ENCODE data around the gene SLC38A11. TPM values are rescaled to one million over a fixed set of nuclear protein-coding genes. Genes with fewer than 3 reads are reported as not detected.

SLC38A11 gene
- total and polyA plus RNA-seq, 2 donors (not counting 1 experiment from before 2014, with no cell fraction given), result 5.4 to 46.8 TPM

DNA sequence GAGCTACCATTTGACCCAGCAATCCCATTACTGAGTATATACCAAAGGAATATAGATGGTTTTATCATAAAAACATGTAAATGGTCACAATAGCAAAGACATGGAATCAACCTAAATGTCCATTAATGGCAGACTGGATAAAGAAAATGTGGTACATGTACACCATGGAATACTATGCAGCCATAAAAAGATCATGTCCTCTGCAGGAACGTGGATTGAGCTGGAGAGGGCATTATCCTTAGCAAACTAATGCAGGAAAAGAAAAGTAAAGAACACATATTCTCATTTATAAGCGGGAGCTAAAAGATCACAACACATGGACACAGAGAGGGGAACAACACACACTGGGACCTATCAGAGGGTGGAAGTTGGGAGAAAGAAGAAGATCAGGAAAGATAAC is 22.9 kb downstream of the SLC38A11 start:
- Histone ChIP-seq H3K27ac (ENCODE audit: low read length in 2 of 2) (peak overlapping the region in 1 of 2 donors; percentile 88), H3K36me3 (replicated peaks in 1 of 2; ENCODE audit: control extremely low read depth in 1 of 2, control insufficient read depth in 1 of 2, extremely low read depth in 1 of 2, insufficient read depth in 2 of 2, low read length in 1 of 2) (no peaks in the 10 kb centered on the region), H3K27me3 (replicated peaks in 1 of 4; ENCODE audit: control extremely low read depth in 1 of 4, control insufficient read depth in 3 of 4, insufficient read depth in 4 of 4, low read length in 3 of 4) (no peaks in the 10 kb centered on the region), H3K4me1 (ENCODE audit: control insufficient read depth in 2 of 2, insufficient read depth in 2 of 2, low read length in 2 of 2) (peaks cover 18 to 52% of the 10 kb centered on the region in 2 donors), H3K4me2 (replicated peaks; ENCODE audit: low read depth, low read length, poor library complexity, severe bottlenecking) (no peak overlapping the region), H3K9ac (ENCODE audit: low read length) (no peak overlapping the region), H3K9me3 (ENCODE audit: control extremely low read depth in 1 of 3, control insufficient read depth in 2 of 3, insufficient read depth in 1 of 3, low read length in 2 of 3) (peaks cover 0 to 4% (median 0%) of the 10 kb centered on the region in 3 donors), H4K20me1 (ENCODE audit: control insufficient read depth, insufficient read depth, low read length, poor library complexity, severe bottlenecking) (no peaks in the 10 kb centered on the region), H3K4me3 (ENCODE audit: control extremely low read depth in 1 of 5, extremely low read depth in 1 of 5, insufficient read depth in 1 of 5, low read depth in 2 of 5, low read length in 4 of 5) (no peak overlapping the region), H2AFZ (ENCODE audit: insufficient read depth, low read depth, low read length, poor library complexity, severe bottlenecking) (no peak overlapping the region), H3K79me2 (ENCODE audit: control insufficient read depth, insufficient read depth, low read length) (no peaks in the 10 kb centered on the region)
- no CpG with 5 or more reads among the region's 2 CpGs for WGBS (ENCODE audit: insufficient coverage)
- Mint-ChIP-seq H3K9me3 (ENCODE audit: insufficient read depth) (peaks cover 10% of the 10 kb centered on the region), H3K27ac (peak overlapping the region; percentile 2), H3K27me3 (no peaks in the 10 kb centered on the region), H3K4me3 (no peak overlapping the region), H3K4me1 (peaks cover 52% of the 10 kb centered on the region)
- intact Hi-C loops (cut with micrococcal nuclease), result loop anchor here (5.0 kb wide), 1 partner anchor 40 kb away; no protein-coding TSS in a partner anchor
- ChIA-PET POLR2A (no interaction called here), CTCF (no interaction called here)
- TF ChIP-seq EZH2 (IDR thresholded peaks at IDR 0.05; ENCODE audit: borderline replicate concordance, insufficient read depth, low read depth, low read length, poor library complexity, severe bottlenecking), result no peak
- DNase-seq, result no peak
- no peak for ATAC-seq (ENCODE audit: low read depth)

- peaks cover 0 to 4% (median 0%) of the 10 kb centered on the region in 3 donors for H3K9me3 ChIP-seq (ENCODE audit: control extremely low read depth in 1 of 3, control insufficient read depth in 2 of 3, insufficient read depth in 1 of 3, low read length in 2 of 3)
- Mint-ChIP-seq H3K4me1 (peaks cover 26% of the 10 kb centered on the region), H3K27ac (no peak overlapping the region), H3K27me3 (no peaks in the 10 kb centered on the region), H3K4me3 (no peak overlapping the region), H3K9me3 (ENCODE audit: insufficient read depth) (peaks cover 10% of the 10 kb centered on the region)
- H3K27ac ChIP-seq (ENCODE audit: low read length in 2 of 2), result no peak overlapping the region
- no peaks in the 10 kb centered on the region for H4K20me1 ChIP-seq (ENCODE audit: control insufficient read depth, insufficient read depth, low read length, poor library complexity, severe bottlenecking)
- H3K4me1 ChIP-seq (ENCODE audit: control insufficient read depth in 2 of 2, insufficient read depth in 2 of 2, low read length in 2 of 2), result peaks cover 3 to 18% of the 10 kb centered on the region in 2 donors
- no peak overlapping the region for H3K4me3 ChIP-seq (ENCODE audit: control extremely low read depth in 1 of 5, extremely low read depth in 1 of 5, insufficient read depth in 1 of 5, low read depth in 2 of 5, low read length in 4 of 5)
- no peak overlapping the region for H3K4me2 ChIP-seq (replicated peaks; ENCODE audit: low read depth, low read length, poor library complexity, severe bottlenecking)
- H3K79me2 ChIP-seq (ENCODE audit: control insufficient read depth, insufficient read depth, low read length), result no peaks in the 10 kb centered on the region
- no peak for DNase-seq
- CTCF ChIA-PET, result interaction anchor here (0.5 to 1.8 kb wide), 2 partner anchors 14 to 88 kb away, joined by 3 to 4 read pairs; no protein-coding TSS in a partner anchor
- H3K9ac ChIP-seq (ENCODE audit: low read length), result no peak overlapping the region
- intact Hi-C loops (cut with micrococcal nuclease), result no loop called here
- H3K36me3 ChIP-seq (replicated peaks in 1 of 2; ENCODE audit: control extremely low read depth in 1 of 2, control insufficient read depth in 1 of 2, extremely low read depth in 1 of 2, insufficient read depth in 2 of 2, low read length in 1 of 2), result no peaks in the 10 kb centered on the region
- no peaks in the 10 kb centered on the region for H3K27me3 ChIP-seq (replicated peaks in 1 of 4; ENCODE audit: control extremely low read depth in 1 of 4, control insufficient read depth in 3 of 4, insufficient read depth in 4 of 4, low read length in 3 of 4)
- POLR2A ChIA-PET, result no interaction called here
- H2AFZ ChIP-seq (ENCODE audit: insufficient read depth, low read depth, low read length, poor library complexity, severe bottlenecking), result no peak overlapping the region
- no peak for TF ChIP-seq EZH2 (IDR thresholded peaks at IDR 0.05; ENCODE audit: borderline replicate concordance, insufficient read depth, low read depth, low read length, poor library complexity, severe bottlenecking)
- ATAC-seq (ENCODE audit: low read depth), result no peak
Observed at GRCh38 chr2:164928101-164928673, 27.1 kb downstream of the SLC38A11 start.

All from B cell (primary cell).